ENCODE results near the gene DQX1.
A peak's percentile ranks its signal among the peaks of the same experiment; 100 is the strongest.

Gene DQX1

DNA sequence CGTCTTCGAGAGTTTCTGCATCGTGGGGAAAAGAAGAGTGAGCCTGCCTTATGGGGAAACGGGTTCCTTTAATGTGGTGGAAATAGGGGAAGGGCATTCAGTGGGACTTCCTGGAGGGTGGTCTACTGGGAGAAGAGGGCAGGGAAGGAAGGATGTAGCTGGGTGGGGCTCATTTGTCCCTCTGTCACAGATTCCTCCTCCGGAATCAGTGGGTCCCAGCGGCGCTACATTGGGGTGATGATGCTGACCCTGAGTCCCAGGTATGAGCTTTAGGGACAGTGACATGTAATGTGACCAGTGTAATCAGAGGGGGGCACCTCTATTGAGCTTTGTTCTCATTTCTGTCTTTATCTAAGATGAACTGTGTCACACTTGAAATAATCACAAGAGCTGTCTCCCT lies 5.6 kb upstream of the DQX1 start:
- peak overlapping the region; percentile 97 to 100 for H3K4me3 Mint-ChIP-seq

DNA sequence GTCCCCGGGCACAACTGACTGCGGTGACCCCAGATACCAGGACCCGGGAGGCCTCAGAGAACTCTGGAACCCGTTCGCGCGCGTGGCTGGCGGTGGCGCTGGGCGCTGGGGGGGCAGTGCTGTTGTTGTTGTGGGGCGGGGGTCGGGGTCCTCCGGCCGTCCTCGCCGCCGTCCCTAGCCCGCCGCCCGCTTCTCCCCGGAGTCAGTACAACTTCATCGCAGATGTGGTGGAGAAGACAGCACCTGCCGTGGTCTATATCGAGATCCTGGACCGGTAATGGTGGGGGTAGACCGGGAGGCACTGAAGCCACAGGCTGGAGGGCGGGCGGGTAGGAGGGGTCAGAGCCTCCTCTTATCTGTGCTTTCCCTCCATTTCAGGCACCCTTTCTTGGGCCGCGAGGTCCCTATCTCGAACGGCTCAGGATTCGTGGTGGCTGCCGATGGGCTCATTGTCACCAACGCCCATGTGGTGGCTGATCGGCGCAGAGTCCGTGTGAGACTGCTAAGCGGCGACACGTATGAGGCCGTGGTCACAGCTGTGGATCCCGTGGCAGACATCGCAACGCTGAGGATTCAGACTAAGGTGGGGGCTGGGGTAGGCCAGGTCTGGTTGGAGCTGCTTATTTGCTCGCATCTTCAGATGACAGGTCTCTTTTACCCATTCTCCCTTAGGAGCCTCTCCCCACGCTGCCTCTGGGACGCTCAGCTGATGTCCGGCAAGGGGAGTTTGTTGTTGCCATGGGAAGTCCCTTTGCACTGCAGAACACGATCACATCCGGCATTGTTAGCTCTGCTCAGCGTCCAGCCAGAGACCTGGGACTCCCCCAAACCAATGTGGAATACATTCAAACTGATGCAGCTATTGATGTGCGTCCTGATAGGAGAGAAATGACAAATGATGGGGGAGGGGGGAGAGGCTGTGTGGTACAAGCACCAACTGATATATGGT lies 4.5 kb upstream of the DQX1 start:
- peak; percentile 29 to 38 for ATAC-seq (replicated peaks)
- Mint-ChIP-seq H3K4me1 (peaks cover 44 to 56% of the 10 kb centered on the region in 2 donors), H3K27ac (peak overlapping the region; percentile 99), H3K36me3 (peaks cover 49 to 75% of the 10 kb centered on the region in 2 donors), H3K4me3 (peak overlapping the region; percentile 97 to 100), H3K9me3 (peaks cover 7 to 10% of the 10 kb centered on the region in 2 donors), H3K27me3 (no peaks in the 10 kb centered on the region)
- DNase-seq: peak; percentile 75

More for the DNA sequence above, 5.6 kb upstream of the DQX1 start:
- H3K27me3 Mint-ChIP-seq: no peaks in the 10 kb centered on the region
- no peak for DNase-seq
- H3K4me1 Mint-ChIP-seq: peaks cover 44 to 53% of the 10 kb centered on the region in 2 donors
- H3K36me3 Mint-ChIP-seq: peaks cover 38 to 66% of the 10 kb centered on the region in 2 donors
- peaks cover 2 to 4% of the 10 kb centered on the region in 2 donors for H3K9me3 Mint-ChIP-seq
- ATAC-seq (replicated peaks): no peak
- H3K27ac Mint-ChIP-seq: peak overlapping the region; percentile 99

DNA sequence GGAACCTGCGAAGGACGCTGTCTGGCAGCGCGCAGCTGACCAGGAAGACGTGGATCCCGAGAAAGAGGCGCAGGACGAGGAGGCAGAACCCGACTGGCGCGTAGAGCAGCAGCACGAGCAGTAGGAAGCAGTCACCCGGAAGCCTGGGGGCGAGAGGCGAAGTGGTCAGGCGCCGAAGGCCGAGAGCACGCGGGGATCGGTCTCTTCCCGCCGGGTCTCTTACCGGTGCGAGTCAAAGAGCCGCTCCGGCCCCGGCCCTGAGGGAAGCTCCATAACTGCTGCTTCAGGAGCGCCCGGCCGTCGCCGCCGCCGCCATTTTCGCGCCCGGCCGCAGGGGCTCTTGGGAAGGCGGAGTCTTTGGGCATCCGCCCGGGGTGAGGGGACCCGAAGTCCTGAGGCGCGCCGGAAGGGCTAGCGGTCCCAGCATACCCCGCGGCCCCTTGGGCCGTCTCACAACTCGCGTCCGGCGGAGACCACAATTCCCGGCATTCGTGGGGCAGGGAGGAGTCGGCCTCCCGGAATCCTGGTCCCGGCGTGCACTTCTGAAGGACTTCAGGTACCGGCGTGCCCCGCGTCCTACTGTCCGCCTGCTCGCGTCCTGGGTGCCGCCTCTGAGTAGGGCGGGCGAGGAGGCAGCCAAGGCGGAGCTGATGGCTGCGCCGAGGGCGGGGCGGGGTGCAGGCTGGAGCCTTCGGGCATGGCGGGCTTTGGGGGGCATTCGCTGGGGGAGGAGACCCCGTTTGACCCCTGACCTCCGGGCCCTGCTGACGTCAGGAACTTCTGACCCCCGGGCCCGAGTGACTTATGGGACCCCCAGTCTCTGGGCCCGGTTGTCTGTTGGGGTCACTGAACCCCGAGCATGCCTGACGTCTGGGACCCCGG lies 3.6 kb upstream of the DQX1 start, which contains the start of the genes AUP1 and HTRA2:
AUP1 (minus strand) TSS at position 350 of the 882 bp plus-strand sequence; CDS start at position 273, 77 bp downstream.
HTRA2 (plus strand) TSS at position 577 of the 882 bp plus-strand sequence; CDS start at position 651, 74 bp downstream.
- Mint-ChIP-seq H3K9me3 (peaks cover 7 to 10% of the 10 kb centered on the region in 2 donors), H3K4me1 (peaks cover 41 to 51% of the 10 kb centered on the region in 2 donors), H3K27ac (peak within 1 kb of the TSS; percentile 99), H3K4me3 (peak within 1 kb of the TSS; percentile 97 to 100), H3K36me3 (peaks cover 55 to 82% of the 10 kb centered on the region in 2 donors), H3K27me3 (no peaks in the 10 kb centered on the region)
- DNase-seq (peak; percentile 98), ATAC-seq (replicated peaks) (peak; percentile 81 to 84)

DNA sequence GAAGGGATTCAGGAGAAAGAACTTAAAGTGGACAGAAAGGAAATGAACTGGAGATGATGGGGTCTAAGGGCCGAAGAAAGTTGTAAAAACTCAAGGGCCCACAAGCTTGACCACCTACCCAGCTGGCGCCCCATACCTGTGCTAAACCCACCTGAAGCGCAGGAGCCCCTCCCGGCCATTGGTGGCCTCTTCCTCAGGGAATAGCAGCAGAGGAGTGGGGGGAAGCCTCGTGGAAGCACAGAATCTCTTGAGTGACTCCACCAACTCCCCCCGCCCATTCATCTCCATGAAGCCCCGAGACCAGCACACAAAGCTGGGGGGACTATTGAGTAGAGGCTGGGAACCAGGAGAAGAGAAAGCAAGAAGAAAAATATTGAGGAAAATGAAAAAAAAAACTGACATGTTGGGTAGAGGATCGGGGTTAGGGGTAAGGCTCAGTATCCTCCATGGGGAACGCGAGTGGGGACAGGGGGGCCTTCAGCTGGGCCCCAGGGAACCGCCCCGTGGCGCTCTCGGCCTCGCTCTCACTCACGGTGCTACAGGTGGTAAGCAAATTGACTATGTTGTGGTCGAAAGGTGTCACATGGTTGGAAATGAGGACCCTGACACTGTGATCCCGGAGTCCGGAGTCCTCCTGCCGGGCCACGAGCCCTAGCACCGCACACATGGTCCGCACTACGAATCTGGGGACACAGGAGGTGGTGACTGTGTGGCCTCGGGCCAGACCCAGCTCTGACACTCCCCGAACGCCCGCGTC lies 2.7 kb upstream of the DQX1 start:
- H3K27ac Mint-ChIP-seq: peak overlapping the region; percentile 99
- H3K4me3 Mint-ChIP-seq: peak overlapping the region; percentile 97 to 100
- peaks cover 7 to 10% of the 10 kb centered on the region in 2 donors for H3K9me3 Mint-ChIP-seq
- H3K27me3 Mint-ChIP-seq: no peaks in the 10 kb centered on the region
- H3K36me3 Mint-ChIP-seq: peaks cover 51 to 74% of the 10 kb centered on the region in 2 donors
- DNase-seq (no peak), ATAC-seq (replicated peaks) (peak; percentile 2 to 6)
- peaks cover 41 to 51% of the 10 kb centered on the region in 2 donors for H3K4me1 Mint-ChIP-seq

DNA sequence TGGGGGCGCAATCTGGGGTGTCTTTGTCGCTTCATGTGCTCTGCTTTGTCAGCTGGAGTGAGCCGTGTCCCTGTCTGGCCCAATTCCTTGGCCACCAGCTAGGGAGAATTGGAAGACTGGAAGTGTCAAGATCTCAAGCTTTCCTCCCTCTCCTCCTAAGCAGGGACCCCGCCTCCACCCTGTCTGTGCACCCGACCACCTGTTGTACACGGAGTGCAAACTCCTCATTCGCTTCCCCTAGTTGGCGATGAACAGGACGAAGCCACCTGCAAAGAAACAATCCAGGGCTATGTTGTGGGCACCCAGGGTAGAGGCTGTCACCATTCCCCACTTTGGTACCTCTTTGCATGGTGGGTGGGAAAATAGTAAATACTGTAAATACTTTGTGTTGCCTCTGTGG lies 1.7 kb upstream of the DQX1 start:
- no peak for ATAC-seq (replicated peaks)
- no peak for DNase-seq
- Mint-ChIP-seq H3K27ac (peak overlapping the region; percentile 99), H3K27me3 (no peaks in the 10 kb centered on the region), H3K4me1 (peaks cover 39 to 51% of the 10 kb centered on the region in 2 donors), H3K4me3 (peak overlapping the region; percentile 97 to 100), H3K9me3 (peaks cover 7 to 10% of the 10 kb centered on the region in 2 donors), H3K36me3 (peaks cover 49 to 68% of the 10 kb centered on the region in 2 donors)

DNA sequence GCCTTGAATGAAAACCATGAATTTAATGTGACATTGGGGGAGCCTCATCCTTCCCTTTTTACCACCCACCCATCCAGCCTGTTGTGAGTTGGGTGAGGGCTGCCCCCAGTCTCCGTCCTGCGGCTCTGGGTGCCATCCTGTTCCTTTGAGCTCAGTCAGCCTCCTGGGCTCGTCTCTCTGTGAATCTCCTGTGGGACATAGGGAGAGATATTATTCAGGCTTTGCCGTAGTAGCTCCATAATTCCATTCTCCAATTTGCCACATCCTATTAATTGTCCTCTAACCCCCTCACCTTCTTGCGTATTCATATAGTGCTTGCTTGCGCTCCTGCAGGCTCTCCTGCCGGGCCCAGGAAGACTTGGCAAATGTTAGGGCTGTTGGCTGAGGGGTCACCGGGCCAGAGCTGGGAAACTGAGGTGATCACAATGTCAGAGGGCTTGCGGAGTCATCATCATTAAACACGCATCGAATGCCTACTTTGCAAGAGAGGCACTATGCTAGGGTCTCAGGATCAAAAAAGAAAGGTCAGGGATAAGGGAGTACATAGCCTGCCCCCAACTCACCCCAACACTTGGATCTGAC lies 709 bp upstream of the DQX1 start:
- peak overlapping the region; percentile 84 for H3K27ac Mint-ChIP-seq
- H3K4me3 Mint-ChIP-seq: peak overlapping the region; percentile 43 to 57
- peaks cover 0 to 4% of the 10 kb centered on the region in 2 donors for H3K27me3 Mint-ChIP-seq

DNA sequence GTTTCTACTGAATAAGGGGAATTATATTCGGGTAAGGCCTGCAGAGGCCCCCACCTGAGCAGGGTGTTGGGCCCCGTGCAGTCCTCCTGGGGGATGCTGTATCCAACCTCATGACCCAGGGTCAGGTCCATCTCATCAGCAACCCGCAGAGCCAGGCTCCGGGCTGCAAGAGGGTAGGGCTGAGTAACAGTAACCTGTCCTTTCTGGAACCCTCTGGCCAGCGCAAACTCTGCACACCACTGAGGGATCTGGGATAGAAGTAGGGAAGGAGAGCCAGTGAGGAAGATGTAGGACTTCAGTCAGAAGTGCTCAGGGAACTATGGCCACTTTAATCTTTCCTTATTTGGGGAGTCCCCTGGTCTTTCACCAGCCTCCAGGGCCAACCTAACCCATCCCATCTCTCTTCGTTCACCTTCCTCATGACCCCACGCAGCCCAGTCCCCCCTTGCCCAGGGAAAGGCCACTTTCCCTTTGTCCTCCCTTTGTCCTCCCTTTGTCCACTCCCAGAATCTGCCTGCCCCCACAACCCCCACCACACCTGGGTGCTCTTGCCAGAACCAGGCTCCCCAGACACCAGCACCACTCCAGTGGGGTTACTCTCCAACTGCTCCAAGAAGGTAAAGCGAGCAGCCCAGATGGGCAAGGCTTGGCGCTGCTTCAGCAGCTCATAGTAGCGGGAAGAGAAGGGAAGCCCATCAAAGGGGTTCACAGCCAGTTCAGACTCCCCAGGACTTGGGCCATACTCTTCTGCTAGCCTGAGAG lies 895 bp downstream of the DQX1 start:
- ATAC-seq (replicated peaks): no peak
- Mint-ChIP-seq H3K36me3 (peaks cover 51 to 55% of the 10 kb centered on the region in 2 donors), H3K27me3 (peaks cover 7 to 16% of the 10 kb centered on the region in 2 donors), H3K4me3 (no peak overlapping the region), H3K9me3 (peaks cover 7 to 10% of the 10 kb centered on the region in 2 donors), H3K27ac (peak overlapping the region; percentile 25), H3K4me1 (peaks cover 22 to 29% of the 10 kb centered on the region in 2 donors)
- no peak for DNase-seq

More for the DNA sequence above, 709 bp upstream of the DQX1 start:
- DNase-seq (no peak), ATAC-seq (replicated peaks) (no peak)
- peaks cover 7 to 10% of the 10 kb centered on the region in 2 donors for H3K9me3 Mint-ChIP-seq
- H3K4me1 Mint-ChIP-seq: peaks cover 31 to 41% of the 10 kb centered on the region in 2 donors
- peaks cover 51 to 63% of the 10 kb centered on the region in 2 donors for H3K36me3 Mint-ChIP-seq

DNA sequence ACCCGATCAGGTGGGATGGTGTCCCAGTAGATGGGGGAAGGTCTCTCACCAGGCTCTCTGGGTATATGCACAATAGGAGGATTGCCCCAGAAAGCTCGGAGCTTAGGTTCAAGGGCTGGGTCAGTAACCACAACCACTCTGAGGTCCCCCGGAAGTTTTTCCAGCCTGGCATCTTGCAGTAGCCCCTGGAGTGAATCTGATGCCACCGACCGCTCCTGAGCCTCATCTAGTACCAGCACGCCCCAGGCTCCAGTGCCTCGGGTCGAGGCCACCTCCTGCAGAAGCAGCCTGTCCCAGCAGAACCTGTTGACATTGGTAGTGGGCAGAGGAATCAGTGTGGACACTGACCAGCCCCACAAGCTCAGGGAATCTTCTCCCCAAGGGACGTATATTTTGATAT lies 2.0 kb downstream of the DQX1 start:
- H3K4me3 Mint-ChIP-seq: no peak overlapping the region
- H3K9me3 Mint-ChIP-seq: peaks cover 7 to 10% of the 10 kb centered on the region in 2 donors
- H3K4me1 Mint-ChIP-seq: peaks cover 22 to 29% of the 10 kb centered on the region in 2 donors
- ATAC-seq (replicated peaks): no peak
- H3K27me3 Mint-ChIP-seq: peaks cover 17 to 26% of the 10 kb centered on the region in 2 donors
- no peak for DNase-seq
- H3K27ac Mint-ChIP-seq: no peak overlapping the region
- H3K36me3 Mint-ChIP-seq: peaks cover 48 to 57% of the 10 kb centered on the region in 2 donors

DNA sequence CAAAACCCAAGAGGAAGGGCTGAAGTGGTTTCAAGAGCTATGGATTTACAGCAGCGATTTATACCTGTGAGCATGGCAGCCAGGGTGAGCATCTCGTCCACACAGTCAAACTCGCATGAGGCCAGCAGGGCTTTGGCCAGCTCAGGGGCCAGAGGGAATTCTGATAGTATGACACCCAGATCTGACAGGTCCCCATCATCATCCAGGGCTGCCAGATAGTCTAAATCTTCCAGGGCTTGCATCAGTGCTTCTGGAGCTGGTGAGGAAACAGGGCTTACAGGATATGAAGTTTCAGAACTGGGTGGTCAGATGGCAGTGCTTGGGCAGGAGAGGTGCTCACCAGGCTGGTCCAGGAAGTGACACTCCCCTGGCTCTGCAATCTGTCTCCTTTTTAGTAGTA lies 3.5 kb downstream of the DQX1 start:
- ATAC-seq (replicated peaks): no peak
- no peak overlapping the region for H3K4me3 Mint-ChIP-seq
- H3K27ac Mint-ChIP-seq: no peak overlapping the region

DNA sequence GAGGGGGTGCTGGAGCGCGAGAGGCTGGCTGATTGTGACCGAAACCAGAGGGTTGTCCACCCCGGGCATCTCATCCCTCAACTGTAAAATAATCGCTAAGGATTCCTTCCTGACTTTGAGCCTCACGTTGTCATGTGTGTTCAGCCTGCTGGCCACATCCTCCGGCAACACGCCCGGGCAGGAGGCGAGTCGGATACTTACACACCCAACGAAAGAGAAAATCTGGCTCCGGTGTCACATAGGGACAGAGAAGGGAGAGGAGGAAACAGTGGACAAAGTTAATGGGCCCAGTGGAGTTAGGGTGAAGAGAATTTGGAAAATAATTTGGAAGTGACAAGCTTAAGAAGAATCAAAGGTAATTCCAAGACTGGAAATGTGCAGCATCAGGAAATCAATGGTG lies 9.4 kb downstream of the DQX1 start:
- no peak for ATAC-seq (replicated peaks)
- Mint-ChIP-seq H3K27me3 (peaks cover 82 to 89% of the 10 kb centered on the region in 2 donors), H3K4me3 (peak overlapping the region; percentile 78 to 80), H3K9me3 (peaks cover 3 to 4% of the 10 kb centered on the region in 2 donors), H3K4me1 (peaks cover 16 to 23% of the 10 kb centered on the region in 2 donors), H3K27ac (no peak overlapping the region), H3K36me3 (peaks cover 10 to 26% of the 10 kb centered on the region in 2 donors)
- no peak for DNase-seq

More for the DNA sequence above, 3.5 kb downstream of the DQX1 start:
- DNase-seq: no peak
- Mint-ChIP-seq H3K4me1 (peaks cover 15 to 17% of the 10 kb centered on the region in 2 donors), H3K27me3 (peaks cover 32 to 41% of the 10 kb centered on the region in 2 donors), H3K36me3 (peaks cover 37 to 47% of the 10 kb centered on the region in 2 donors), H3K9me3 (peaks cover 7 to 10% of the 10 kb centered on the region in 2 donors)

DNA sequence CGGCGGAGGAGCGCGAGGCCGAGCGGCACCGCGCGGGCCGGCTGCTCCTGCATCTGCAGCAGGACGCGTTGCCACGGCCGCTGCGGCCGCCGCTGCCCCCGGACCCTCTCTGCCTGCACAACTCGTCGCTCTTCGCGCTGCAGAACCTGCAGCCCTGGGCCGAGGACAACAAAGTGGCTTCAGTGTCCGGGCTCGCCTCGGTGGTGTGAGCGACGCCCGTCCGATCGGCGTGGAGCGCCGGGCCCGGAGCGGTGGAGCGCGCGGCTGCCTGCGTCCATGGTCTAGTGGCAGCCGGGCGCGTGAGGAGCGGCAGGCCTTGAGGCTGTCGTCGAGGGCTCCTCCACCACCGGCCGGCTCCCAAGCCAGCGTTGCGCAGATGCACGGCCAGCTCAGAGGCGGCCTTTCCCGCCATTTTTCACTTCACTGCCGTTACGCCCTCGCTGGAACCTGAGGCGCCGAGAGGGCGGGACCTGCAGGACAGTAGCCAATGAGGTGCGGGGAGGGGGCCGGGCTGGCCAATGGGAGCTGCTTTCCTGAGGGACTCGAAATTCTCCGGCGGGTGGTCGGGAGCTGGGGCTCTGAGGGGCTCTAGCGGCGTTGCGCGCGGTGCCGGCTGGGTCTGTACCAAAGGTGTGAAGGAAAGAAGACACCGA lies 9.9 kb downstream of the DQX1 start:
- peak overlapping the region; percentile 78 to 80 for H3K4me3 Mint-ChIP-seq
- H3K36me3 Mint-ChIP-seq: peaks cover 9 to 26% of the 10 kb centered on the region in 2 donors
- H3K9me3 Mint-ChIP-seq: peaks cover 3 to 4% of the 10 kb centered on the region in 2 donors
- H3K27me3 Mint-ChIP-seq: peaks cover 85 to 95% of the 10 kb centered on the region in 2 donors
- ATAC-seq (replicated peaks) (peak; percentile 73 to 84), DNase-seq (peak; percentile 57)
- peak overlapping the region; percentile 42 for H3K27ac Mint-ChIP-seq
- H3K4me1 Mint-ChIP-seq: peaks cover 16 to 23% of the 10 kb centered on the region in 2 donors

All from stimulated activated naive B cell treated with anti-CD40 and anti-IgM and Interleukin-4, amounts not matched to agents 10 μg/mL and 1 μg/mL and 100 μg/mL, for 72 hours (primary cell).